COR-L47 (cell line): ENCODE results near the gene ABHD14A.
A peak's percentile ranks its signal among the peaks of the same experiment; 100 is the strongest.

Experiments used
- DNase-seq: peaks from one replicate; lab custom pipeline; 2025; lab: John Stamatoyannopoulos, UW

The ABHD14A gene

DNA sequence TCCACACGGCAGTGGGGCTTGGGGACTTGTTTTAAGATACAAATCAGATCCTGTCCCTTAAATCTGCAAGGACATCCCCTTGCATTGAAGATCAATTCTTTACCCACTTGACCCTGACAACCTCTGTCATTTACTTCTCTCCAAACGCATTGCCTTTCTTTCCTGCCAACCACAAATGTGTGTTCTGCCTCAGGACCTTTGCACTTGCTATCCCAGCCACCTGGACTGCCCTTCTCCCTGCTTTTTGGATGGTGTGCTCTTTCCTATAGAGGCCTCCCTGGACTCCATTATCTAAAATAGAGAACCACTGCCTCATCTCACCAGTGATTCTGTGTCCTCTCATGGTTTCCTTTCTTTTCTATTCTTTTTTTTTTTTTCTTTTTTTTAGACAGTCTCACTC lies 22.3 kb downstream of the ABHD14A start:
- no peak for DNase-seq

DNA sequence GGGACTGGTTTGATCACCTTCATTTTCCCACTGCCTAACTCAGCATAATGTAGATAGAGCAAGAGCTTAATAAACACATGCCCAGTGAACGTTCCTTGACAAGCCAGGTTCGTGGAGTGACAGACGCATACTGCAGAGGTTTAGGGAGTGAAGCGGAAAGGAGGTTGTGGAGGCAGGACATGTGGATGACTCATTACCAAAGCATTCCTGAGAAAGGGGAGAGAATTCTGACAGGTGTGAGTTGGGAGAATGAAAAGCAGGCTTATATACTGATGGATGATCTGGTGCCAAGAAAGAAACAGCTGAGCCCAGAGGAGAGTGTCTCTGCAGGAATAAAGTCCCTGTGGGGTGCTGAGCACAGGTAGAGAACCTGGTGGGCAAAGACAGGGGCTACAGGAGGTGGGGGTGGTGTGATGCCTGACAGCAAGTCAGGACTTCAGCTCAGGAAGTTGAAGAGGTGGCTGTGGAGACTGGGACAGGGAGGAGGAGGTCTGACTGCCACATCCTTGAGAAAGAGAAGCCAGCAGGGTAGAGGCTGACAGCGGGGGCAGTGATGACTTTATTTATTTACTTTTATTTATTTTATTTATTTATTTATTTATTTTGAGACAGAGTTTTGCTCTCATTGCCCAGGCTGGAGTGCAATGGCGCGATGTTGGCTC lies 23.2 kb downstream of the ABHD14A start:
- no peak for DNase-seq

DNA sequence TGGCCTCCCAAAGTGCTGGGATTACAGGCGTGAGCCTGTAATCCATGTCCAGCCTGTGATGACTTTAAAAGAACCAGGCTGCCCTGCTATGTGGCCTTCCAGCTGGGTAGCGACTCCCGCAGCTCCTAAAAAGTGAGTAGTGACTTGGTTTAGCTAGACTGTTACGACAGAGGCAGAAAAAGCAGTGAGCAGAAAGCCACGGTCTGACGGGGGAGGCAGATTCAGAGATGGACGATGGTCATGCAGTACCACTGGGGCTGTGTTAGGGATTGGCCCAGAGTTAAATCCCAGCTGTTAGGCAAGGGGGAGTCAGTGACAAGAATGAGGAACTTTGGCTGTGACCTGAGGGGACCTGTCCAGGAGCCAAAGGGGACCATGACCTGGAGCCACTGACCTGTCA lies 23.9 kb downstream of the ABHD14A start:
- DNase-seq = no peak

DNA sequence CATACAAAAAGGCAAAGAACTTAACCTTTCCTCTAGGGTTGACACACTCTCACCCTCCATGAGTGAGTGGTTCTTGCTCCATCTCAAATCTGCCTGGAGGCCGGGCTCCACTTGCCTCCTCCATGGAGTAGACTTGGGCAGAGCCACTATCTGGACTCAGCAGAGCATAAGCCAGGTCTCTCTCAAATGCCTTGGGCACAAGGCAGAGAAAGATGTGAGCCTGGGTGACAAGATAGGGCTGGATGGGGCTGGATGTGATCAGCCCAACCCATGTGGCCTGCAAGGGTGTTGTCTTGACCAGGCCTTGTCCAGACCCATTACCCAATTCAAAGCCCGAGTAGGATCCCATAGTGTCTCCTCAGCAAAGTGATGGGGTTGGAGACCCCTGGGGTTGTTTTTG lies 25.0 kb downstream of the ABHD14A start:
- DNase-seq = no peak

DNA sequence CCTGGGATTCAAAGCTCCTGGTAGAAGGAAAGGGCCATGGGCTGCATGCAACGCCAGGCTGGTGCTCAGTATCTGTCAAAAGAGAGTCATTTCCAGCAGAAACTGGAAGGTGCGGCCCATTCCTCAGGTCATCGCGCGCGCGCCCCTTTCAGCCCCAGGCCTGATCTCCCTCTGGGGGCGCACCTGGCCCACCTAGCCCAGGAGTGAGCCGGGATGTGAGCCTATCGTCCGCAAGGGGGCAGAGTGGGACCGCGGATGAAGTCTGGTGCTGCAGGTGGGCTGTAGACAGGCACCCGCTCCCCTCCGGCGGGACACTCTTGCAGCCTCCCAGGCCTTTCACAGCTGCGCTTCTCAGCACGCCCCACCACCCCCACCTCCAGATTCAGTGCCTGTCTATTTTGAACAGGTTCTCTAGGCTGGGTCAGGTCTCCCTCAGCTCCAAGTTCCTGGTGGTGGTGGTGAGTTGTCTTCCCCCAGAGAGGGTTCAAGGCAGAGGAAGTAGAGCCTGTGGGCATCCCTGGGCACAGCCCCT lies 26.6 kb downstream of the ABHD14A start:
- DNase-seq = peak; percentile 73

DNA sequence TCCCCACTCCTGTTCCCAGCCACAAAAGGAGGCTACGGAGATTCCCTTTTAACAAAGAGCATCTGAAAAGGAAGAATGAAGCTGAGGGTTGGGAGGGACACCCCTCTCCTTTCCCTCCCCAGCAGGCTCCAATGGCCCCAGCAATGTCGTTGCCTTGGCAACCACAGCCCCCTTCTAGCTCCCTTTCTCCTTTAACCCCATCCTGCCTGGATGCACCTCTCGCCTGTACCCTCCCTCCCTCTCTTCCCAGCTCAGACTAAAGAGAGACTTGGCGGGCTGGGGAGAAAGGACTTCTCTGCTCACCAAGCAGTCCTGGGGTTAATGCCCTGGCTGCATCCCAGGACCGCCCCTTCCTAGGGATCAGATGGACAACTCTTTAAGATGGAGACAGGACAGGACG lies 27.9 kb downstream of the ABHD14A start:
- no peak for DNase-seq

DNA sequence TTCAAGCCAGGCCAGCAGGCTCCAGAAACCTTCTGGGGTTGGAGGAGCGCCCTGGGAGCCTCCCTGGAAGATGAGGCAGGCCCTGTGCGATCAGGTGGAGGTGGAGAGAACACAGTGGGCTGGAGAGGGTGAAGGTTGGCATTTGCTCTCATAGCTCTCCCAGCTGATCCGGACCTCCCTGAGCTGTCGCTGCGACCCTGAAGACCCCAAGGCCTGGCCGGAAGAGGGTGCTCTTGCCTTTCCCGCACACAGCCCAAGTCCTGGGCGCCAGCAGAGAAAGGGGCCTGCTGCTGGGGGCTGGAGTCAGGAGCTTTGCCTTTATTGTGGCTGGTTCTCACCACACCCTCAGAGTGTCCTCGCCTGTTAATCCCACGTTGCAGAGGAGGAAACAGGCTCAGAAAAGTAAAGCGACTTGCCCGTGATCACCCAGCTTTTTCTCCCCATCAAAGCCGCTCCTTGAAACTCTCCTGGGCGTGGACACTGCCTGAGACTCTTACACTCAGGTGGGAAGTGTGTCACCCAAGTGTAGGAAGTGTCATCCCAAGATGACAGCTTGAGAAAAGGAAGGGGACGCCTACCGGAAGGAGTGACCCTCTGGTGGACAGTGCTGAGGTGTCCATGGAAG lies 29.4 kb downstream of the ABHD14A start:
- DNase-seq = no peak

DNA sequence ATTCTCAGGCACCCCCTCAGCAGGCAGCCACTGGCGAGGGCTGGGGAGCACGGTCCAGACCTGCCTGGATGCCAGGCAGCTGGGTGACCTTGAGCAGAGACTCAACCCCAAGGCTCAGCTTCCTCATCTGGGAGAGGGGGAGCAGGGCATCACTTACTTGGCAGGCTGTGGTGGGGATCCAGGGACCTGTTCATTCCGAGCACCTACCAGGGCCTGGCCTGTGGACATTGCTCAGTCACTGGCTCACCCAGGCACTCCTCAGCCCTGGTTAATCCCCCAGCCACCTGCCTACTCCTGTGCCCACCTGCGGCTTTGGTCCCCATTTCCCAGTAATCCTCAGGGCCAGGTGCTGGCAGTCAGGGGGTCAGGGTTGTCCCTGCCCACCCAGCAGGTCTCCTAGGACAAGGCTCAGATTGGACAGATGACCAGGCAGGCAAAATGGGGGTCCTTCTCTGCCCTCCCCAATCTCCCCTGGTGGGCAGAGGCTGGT lies 30.1 kb downstream of the ABHD14A start:
- no peak for DNase-seq

DNA sequence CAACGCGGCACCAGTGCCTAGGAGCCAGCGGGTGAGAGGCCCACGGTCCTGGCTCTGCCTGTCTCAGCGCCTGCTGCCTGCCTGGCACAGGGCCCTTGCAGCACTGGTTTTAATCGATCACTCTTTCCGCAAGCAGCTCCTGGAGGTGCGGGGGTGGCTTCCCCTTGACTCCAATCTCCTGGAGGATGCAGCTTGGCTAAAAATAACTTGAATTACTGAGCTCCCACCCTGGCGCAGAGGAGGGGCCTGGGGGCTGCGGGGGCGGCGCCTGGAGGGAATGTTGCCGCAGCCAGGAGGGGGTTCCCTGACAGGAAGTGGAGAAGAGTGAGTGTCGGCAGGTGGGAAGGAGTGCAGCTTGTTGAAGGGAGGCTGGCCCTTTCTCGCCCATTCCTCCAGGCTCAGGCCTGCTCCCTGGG lies 30.7 kb downstream of the ABHD14A start:
- peak; percentile 73 for DNase-seq

DNA sequence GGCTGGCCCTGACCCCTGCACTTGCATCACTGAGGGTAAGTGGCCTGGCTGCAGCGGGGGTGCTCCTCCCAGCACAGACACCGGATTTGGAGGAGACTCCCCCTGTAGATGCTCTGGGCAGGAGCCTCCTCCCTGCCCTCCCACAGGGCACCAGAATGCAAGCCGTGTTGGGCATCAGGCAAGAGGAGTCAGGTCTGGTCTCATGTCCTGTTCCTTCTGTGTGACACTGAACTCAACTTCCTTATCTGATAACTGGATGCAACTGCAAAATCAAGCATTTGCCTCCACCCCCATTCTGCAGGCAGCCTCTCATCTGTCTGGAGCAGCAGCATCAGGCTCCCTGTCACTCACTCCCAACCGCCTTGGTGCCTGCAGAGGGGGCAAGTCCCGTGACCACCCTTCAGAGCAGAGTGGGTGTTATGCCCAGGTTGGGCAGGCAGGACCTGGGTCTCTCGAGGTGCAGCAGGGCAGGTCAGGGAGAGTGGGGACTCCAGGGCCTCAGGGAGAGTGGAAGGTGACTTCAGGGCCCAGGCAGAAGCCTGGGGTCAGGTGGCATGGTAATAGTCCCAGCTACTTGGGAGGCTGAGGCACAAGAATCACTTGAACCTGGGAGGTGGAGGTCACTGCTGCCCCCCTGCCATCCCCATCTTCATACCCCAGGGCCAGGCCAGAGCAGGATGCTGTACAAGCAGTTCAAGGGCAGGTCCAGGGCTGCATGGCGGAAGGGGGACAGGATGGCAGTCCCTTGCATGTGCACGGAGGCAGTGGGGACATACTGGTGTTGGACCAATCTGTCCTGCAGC lies 31.4 kb downstream of the ABHD14A start:
- DNase-seq = no peak

DNA sequence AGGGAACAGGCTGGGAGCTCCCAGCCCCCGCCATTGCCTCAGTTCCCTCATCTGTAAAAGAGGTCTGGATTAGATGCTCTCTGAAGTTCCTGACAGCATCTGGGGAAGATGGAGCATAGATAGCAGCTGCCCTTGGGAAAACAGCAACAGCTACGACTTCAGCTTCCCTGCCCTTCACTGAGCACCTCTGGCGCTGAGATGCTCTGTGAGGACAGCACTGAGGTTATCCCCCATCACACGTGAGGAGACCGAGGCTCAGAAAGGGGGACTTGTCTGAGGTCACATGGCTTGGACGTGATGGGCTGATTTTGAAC lies 31.9 kb downstream of the ABHD14A start:
- no peak for DNase-seq

DNA sequence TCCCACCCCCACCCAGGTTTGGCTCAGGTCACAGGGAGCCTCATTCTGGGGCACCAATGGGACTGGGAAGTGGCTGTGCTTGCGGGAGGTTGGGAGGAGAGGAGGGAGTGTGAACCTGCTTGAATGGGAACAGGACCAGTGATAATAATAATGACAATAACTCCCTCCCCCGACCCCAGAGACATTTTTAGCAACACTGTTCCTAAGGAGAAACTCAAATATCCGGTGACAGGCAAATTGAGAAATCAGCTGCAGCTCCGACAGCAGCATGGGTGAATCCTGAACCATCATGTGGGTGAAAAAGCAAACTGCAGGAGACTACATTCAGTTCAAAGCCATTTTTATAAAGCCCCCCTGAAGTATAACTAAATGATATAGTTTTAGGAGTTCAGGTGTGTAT lies 32.4 kb downstream of the ABHD14A start:
- DNase-seq = no peak

DNA sequence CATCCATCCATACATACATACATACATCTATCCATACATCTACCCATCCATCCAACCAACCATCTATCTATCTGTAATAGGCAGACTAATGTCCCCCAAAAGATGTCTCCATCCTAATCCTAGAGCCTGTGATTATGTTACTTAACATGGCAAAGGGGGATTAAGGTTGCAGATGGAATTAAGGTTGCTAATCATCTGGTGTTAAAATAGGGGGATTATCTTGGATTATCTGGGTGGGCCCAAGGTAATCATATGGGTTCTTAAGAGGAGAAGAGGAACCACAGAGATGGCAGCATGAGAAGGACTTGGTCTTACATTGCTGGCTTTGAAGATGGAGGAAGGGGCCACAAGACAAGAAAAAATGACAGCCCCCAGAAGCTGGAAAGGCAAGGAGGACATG lies 35.6 kb downstream of the ABHD14A start:
- DNase-seq = no peak

DNA sequence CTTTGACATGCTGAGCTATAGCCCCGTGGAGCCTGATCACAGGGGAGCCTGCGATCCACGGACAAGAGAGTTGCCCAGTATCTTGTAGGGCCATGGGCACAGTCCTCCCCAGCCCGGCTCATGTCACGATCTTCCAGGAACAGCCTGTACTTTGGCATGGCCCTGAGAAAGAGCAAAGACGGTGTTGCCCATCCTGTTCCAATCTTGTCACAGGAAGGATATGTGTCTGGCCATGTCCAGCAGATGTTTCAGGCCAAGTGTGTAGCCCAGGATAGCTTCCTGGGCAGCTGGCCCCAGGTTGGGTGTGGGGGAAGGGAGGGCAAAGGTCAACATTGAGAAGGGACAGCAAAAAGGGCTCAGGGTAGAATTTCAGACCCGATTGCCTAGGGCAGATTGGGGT lies 37.8 kb downstream of the ABHD14A start:
- no peak for DNase-seq

DNA sequence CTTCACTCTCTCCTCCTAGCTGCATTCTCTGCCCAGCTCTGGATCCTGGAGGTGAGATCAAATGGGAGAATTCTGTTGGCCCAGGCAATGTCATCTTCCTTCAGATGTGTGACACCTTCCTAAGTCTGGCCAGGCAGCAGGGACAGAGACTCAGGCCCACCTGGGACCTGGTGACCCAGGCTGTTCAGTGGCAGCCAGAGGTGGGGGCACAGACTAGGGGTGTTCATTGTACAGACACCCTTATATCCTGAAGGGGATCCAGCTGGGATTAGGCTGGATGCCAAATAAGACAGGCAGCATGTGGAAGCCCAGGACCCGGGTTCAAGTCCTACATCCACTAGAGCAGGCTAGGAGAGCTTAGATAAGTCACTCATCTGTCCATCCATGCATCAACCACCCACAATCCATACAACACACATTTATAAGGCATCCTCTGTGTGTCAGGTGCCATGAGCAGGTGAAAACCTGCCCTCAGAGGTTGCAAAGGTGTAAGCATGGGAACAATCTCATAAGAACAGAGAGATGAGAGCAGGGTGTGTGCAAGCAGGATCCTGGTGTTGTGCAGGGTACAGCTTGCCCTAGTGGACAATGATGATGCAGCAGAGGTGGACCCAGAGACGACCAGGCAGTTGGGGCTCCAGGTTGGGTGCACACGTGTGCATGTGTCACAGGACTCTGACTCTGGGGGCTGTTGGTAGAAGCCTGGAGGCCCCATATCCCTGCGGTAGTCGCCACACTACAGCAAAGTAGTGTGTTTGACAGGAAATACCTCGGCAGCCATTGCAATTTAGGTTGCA lies 39.1 kb downstream of the ABHD14A start:
- no peak for DNase-seq

DNA sequence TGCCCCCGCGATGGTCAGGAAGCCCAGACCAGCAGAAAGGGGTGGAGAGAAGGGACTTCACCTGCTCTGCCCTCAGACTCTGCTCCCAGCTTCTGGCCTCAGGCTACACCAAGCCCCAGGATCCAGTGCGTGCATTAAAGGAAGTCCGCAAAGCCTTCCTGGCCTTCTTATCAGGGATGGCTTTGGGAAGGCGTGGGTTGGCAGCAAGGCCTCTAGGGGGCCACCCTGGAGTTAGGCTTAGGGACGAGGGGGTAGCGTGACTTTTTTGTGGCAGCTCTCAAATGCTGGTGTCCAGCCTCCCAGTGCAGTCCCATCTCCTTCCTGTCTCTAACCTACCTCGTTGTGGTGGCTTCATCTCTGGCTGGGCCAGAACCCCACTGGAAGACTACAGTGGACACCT lies 39.7 kb downstream of the ABHD14A start:
- DNase-seq = no peak

DNA sequence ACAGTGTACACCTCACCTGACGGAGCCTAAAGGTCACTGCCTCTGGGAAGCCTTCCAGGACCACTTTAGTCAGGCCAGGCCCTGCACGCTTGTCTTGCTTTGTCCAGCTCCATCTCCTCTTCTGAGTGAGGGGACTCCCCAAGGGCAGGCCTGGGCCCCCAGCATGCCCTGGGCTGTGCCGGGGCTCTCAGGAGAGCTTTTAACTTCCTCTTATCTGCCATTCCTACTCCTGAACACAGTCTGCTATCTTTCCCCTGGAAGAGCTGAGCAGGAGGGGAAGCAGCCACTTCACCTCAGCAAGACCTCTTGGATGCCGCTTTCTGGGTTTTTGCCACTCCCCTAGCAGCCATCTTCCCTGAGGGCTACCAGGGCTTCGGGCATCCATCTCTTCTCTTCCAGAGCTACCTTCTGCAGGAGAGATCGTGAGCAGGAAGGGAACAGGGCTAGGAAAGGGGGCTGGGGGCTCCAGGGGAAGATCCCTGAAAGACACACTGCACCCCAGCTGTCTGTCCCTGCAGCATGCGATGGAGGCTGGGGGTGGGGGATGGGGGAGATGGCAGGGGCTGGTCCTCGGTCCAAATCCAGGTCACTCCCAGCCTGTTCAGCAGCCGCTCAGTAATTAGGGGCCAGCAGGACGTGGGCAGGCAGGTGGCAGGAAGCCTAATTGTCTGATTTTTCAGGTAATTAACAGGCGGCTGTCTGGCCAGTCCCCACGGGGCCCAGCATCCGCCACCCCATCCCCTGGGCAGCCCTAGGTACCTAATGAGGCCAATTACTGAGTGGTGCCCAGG lies 40.8 kb downstream of the ABHD14A start:
- DNase-seq = peak; percentile 79

DNA sequence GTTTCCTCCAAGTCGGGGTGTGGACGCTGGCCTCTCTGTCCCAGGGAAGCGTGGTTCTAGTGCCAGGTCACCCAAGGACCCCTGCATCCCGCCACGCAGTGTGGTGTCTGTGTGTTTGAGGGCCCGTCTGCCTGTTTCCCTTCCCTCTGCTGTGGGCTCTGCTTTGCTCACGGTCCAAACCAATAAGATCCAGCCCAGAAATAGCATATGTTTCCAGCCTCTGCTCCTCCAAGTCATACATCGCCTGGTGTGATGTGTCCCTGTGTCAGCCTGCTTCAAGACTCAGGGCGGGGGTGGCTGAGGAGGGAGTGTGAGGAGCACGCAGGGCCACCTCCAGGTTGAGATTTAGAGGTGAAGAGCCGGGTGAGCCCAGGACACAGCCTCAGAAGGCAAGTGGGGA lies 42.7 kb downstream of the ABHD14A start:
- DNase-seq = no peak

DNA sequence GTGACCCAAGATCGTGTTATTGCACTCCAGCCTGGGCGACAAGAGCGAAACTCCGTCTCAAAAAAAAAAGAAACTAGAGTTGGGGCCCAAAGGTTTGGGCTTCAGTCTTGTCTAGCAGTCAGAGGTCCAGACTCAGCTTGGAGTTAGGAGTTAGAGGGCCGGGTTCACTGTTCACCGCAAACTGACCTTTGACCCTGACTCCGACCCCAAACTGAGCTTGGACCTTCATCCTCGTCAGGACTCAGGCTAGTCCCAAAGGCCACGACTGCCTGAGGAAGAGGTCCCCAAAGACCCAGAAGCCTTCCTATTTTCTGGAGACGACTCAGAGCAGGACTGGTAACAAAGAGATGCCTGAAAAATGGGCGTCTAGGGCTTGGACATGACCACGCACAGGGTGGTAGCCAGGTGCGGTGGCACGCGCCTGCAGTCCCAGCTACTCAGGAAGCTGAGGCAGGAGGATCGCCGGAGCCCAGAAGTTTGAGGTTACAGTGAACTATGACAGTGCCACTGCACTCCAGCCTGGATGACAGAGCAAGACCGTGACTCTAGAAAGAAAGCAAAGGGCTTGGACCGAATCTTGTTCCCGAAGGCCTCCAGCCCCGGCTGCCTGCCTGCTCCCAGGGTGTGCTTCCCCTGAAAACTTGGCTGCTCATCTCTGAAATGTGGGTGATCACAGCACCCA lies 43.6 kb downstream of the ABHD14A start:
- no peak for DNase-seq

DNA sequence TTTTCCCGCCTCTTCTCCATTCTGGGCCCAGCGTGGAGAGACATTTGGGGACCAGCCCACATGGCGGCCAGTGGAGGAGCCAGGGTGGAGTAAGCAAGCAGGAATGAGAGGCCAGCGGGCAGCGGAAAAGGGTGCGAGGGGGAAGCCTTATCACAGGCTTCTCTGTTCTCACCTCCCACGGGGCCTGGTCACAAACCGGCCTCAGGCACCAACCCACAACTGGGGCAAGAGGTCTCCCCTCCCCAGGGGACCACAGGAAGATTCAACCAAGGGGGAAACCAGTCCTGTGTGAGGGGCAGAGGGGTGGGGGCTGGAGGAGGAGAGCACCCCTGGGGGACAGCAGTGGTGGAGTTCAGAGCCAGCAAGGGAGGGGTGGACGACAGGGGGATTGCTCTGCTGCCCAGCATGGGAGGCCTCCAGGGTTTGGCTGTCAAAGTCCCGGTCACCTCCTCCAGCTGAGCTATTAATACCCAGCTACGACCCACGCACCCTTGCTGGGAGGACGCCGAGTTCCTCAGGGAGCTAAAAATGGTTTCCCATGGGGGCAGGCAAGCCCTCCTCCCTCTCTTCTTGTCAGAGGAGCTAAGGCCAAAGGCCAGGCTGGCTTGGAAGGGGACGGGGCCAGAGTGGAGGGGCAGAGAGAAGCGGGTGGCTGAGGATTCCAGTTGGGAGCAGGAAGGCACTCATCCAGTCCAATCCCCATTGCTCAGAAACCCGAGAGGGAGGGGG lies 44.7 kb downstream of the ABHD14A start:
- DNase-seq = no peak
